Amniotic epithelial cell (primary cell): ENCODE measurements around the gene LEFTY1.
"Not testable (repeated sequence)": the region's sequence is repeated elsewhere in the genome, so short reads cannot be mapped to it uniquely, and the experiment has no call there.

Experiments
- DNase-seq: peaks from one replicate; pipeline ENCODE4 v3.0.0-alpha.2; 2010; ENCODE audit warnings: low read depth

Gene LEFTY1

DNA sequence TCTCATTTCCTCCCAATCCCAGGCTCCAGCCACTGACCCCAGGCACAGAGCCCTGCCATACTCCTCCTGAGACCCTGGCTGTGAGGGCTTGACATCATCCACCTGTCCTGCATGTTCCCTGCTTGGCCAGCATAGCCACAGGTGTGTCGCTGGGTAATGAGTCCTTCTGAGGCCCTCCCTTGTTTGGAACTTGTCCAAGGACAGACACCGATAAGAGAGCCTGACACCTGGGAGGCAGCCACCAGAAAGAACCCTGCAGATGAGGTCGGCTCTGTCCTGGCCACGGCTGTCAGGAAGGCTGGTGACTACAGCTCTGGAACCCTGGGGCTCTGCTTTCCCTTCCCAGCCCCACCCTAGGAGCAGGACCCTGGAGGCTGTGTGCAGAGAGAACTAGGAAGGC, 41.3 kb downstream of the LEFTY1 start:
- no peak for DNase-seq

DNA sequence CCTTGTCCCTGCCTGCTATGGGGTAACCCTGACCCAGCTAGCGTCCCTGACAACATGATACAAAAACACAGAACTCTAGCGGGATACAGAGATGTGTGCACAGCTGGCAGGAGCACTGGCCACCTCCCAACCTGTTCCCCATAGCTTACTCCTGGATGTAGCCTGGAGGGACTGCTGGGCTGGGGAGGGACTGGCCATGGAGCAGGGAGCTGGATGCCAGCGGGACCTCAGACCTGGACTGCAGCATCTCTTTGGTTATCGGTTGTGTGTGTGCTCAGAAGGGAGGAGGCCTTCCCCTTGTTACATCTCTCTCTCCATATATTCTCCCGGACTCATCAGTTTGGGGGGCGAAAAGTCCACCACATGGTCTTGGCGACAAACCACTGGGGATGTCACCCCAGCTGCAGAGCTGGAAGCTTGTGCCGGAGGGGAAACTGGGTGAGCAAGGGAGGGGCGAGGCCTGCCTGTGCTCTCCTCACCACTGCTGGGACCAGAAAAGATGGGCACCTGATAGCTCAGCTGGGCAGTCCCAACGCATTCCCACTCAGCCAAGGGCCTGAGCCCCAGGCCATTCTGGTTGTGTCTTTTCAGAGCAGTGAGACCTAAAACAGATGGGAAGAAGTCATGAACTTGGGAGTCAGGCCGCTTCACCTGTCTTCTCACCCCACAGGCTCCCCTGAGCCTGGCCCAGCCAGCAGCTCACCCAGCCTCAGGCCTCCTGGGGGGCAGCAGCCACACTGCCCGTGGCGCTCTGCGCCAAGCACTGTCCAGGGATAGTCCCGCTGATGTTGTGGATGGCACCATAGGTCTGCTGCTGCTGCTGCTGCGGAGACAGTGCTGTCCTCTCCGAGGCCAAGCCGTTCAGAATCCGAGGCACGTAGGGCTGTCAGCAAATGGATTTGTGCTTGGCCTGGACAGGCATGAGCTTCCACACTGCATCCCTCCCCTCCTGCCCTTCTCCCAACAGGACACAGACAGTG, 42.3 kb downstream of the LEFTY1 start:
- DNase-seq = no peak

DNA sequence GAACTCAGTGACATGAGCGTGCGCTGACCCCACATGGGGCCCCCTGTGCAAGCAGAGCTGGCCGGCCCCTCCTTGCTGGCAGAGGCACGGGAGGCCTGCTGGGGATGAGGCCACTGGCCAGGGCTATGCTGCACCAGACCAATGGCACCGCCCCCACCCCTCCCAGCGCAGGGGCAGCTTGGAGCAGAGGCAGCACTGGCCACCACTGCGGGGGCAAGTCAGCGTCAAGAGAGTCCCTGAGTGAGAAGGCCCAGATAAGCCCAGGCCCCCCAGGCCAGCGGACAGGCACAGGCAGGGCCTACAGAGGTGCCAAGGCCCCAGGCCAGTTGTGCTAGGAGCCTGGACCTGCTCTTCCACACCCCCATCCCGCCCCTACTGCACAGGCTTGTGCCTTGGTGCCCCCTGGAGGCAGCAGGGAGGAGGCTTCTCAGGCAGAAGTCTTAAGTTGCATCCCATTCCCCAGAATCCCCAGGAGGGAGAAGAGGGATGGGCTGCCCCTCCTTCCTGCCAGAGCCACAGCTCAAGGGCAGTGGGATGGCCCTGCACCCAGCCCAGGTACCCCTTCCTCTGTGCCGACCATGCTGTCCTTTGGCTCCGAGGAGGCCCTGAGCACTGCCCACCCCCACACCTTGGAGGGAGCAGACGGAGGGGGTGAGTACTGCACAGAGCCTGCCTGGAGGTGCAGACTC, 43.2 kb downstream of the LEFTY1 start:
- DNase-seq = peak; percentile 77

DNA sequence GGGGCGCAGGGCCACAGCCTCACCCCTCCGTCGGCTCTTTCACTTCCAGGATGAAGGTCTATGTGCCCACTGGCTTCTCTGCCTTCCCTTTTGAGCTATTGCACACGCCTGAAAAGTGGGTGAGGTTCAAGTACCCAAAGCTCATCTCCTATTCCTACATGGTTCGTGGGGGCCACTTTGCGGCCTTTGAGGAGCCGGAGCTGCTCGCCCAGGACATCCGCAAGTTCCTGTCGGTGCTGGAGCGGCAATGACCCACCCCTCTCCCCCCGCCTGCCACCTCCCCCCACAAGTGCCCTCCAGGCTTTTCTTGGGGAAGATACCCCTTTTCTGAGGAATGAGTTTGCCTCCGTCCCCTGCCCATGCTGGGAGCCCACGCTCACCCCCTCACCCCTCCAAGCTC, 43.8 kb downstream of the LEFTY1 start:
- no peak for DNase-seq

DNA sequence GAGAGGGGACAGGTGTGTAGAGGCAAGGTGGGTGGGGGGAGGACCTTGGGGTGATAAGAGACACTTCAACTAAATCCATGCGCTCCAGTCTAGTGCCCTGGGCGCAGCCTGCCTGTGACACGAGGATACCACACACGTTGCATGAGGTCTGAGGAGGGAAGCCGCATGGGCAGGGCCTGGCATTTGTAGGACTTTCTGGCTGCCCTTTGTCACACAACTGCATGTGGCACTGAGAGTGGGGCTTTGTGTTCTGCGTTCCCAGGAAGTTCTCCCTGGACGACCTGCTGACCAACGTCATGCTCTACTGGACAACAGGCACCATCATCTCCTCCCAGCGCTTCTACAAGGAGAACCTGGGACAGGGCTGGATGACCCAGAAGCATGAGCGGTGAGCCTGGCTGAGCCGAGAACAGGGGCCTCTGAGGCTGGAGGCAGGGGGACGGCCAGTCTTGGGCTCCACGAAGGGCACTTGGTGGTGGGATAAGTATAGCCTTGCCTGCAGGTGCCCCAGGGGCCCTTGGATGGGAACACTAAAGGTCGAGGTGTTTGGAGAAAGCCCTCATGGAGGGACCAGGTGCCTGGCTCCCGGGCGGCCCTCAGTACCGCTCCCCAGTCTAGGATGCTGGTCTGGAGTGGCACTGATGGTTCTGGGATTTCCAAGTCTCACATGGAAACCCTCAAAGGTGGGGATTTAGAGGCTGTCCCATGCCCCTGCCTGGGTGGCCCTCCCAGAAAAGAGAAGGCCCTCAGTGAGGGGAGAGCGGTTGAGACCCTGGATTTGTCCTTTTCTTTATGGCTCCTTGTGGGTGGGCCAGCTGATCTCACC, 44.5 kb downstream of the LEFTY1 start:
- no peak for DNase-seq

DNA sequence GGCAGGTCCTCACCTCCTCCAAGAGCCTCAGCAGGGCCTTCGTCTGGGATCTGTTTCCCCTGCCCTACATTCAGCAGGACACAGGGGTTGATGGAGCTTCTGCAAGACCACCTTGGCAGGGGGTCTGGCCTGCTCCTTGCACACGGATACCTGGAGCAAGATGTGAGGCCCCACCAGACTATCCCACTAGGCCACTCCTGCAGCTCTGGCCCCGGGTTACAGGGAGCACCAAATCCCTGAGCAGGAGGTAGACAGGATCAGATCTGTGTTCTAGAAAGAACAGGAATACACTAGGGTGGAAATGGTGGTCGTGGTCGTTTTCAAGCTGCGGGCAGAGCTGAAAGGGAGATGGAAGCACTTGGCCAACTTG, 45.5 kb downstream of the LEFTY1 start:
- DNase-seq = no peak

DNA sequence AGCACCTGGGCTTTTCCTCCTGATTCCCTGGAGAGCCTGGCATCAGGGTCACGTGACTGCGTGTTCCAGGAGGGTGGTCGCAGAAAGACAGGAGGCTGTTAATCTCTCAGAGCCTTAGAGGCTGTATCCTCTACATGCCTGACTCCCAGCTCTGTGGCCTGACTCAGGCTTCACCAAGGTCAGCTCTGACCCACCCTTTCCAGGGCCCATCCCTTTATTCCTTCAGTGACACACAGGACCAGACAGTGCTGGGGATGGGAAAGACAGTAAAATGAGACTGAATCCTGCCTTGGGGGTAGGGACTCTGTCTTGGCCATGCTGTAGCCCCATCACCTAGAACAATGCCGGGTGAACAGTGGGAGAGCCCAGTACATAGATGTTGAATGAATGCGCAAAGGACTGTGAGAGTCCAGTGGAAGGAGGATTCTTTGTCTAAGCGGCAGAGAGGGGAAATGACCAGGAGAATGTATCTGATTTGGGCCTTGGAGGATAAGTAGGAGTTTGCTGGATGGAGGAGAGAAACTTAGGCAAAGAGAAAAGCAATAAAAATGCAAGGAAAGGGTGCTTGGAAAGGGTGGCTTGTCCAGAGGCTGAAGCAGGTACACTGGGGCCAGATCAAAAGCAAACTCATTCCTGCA, 46.0 kb downstream of the LEFTY1 start:
- peak; percentile 15 for DNase-seq

DNA sequence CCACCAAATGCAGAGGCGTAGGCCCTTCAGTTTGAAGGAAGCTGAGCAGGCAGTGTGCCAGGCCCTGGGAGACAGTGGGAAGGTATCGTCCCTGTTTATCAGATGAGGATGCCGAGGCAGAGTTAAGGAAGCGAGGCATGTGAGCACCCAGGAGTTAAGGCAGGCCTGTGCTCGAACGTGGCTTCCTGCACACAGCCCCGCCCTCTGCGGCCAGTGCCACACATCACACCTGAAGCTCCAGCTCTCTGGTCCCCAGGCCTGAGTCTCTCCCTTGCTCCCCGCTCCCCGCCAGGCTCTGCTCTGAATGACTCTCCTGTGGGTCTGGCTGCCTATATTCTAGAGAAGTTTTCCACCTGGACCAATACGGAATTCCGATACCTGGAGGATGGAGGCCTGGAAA, 46.9 kb downstream of the LEFTY1 start:
- no peak for DNase-seq

DNA sequence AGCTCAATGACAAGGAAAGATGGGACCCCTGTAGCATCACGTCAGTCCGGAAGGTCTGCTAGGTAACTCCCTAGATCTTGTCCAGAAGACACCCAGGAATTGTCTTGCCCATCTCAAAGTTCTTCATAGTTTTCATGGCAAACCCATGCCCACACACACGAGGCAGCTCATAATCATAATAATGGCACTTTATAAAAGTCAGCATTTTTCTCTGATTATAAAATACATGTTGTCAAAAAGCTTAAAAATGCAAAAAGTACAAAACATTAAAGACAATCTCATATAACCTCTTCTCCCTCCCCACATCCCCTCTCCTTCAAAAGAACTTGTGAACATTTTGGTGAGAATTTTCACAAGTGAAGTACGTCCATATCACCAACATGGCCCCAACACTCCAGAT, 48.2 kb downstream of the LEFTY1 start:
- no peak for DNase-seq

DNA sequence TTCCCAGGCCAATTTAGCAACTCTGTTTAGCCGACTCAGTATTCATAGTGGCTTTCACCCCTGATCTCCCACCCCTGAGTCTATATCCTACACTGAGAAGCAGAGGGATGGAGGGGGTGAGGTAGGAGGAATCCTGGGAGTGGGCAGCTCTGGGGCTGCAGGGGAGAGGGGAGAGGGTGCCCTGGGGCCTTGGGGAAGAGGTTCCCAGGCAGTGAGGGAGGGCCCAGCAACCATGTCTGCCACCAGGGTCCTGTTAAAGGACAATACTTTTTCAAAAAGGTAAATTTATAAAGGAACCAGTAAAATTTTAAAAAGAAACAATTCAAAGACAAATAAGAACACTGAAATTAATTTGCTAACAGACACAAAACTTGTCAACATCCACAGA, 48.7 kb downstream of the LEFTY1 start:
- DNase-seq = no peak

DNA sequence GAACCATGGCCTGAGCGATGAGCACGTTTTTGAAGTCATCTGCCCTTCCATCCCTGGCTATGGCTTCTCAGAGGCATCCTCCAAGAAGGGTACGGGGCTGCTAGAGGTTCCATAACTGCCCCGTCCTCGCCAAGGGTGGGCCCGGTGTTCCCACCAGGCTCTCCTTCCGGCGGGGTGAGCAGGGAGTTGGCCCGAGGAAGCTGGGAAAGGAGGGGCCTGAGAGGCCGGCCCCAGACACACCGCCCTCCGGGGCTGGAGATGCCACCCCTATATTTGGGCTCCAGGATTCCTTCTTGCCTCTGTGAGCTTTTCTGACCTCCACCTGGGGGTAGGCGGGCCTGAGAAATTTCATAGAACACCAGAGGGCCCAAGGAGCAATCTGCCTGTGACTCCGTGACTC, 50.2 kb downstream of the LEFTY1 start:
- DNase-seq = no peak

DNA sequence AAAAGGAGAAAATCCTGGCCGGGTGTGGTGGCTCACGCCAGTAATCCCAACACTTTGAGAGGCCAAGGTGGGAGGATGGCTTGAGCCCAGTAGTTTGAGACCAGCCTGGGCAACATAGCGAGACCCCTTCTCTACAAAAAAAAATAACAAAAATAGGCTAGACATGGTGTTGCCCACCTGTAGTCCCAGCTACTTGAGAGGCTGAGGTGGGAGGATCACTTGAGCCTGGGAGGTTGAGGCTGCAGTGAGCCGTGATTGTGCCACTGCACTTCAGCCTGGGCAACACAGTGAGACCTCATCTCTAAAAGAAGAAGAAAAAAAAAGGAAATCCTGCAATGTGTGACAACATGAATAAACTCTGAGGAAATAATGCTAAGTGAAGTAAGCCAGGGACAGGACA, 52.6 kb downstream of the LEFTY1 start:
- not testable (repeated sequence) for DNase-seq
